Endothelial cell of umbilical vein (primary cell): Measurements from ENCODE around the gene CLINT1. TPM values are rescaled to one million over a fixed set of nuclear protein-coding genes. Genes with fewer than 3 reads are reported as not detected.

ENCODE experiments used
- BruUV-seq: library from RNA; stranded (reverse); fragments of 400-500 nt; replicated peaks from 2 replicates; lab custom pipeline; 2021; lab: Mats Ljungman, UMichigan
- CTCF ChIA-PET: fragments of 300-600, 350-600 bp; sonication (Branson Sonifier 250); formaldehyde crosslinking; loops from one replicate; lab custom pipeline; 2021; ENCODE audit warnings: antibody characterized with exemption, inconsistent platforms; lab: Charles Lee
- POLR2A ChIA-PET: fragments of 300-600, 350-600 bp; sonication (Branson Sonifier 250); formaldehyde crosslinking; loops from one replicate; lab custom pipeline; 2021; ENCODE audit warnings: antibody characterized with exemption, inconsistent platforms; lab: Charles Lee
- DNase-seq: peaks from one replicate; pipeline ENCODE4 v3.0.0-alpha.2; 2011; ENCODE audit warnings: low read depth, low spot score
- FAIRE-seq: peaks from 2 replicates; lab custom pipeline; 2011; peaks lifted over from hg19 to GRCh38; lab: Jason Lieb, UNC
- H2AFZ ChIP-seq: 2 replicates; pipeline ENCODE4 v1.6.0; 2012; ENCODE audit warnings: low read depth, low read length, control low read depth, inconsistent platforms
- H3K27ac ChIP-seq: 2 replicates; pipeline ENCODE4 v1.5.1; 2011; ENCODE audit warnings: low read depth, mild to moderate bottlenecking, control low read depth, low read length, moderate library complexity; ENCODE audit not compliant: insufficient read depth
- H3K27me3 ChIP-seq, 2 experiments: 2 replicates each; pipeline versions ENCODE4 v1.6.0 to v1.6.1; 2011; ENCODE audit warnings: low read length in 2 of 2, mixed read lengths in 1 of 2; ENCODE audit not compliant: control insufficient read depth in 2 of 2, insufficient read depth in 2 of 2
- H3K36me3 ChIP-seq, 2 experiments: 2 replicates in 1 of 2; 3 replicates in 1 of 2; pipeline ENCODE4 v1.5.1; 2011; ENCODE audit warnings: low read length in 2 of 2, mild to moderate bottlenecking in 1 of 2, moderate library complexity in 1 of 2; ENCODE audit not compliant: control insufficient read depth in 2 of 2, insufficient read depth in 2 of 2; ENCODE audit errors: extremely low read depth in 1 of 2
- H3K4me1 ChIP-seq: 3 replicates; pipeline ENCODE4 v1.5.1; 2011; ENCODE audit warnings: mild to moderate bottlenecking, low read length; ENCODE audit not compliant: control insufficient read depth, insufficient read depth; ENCODE audit errors: extremely low read depth
- H3K4me2 ChIP-seq: 2 replicates; pipeline ENCODE4 v1.6.1; 2011; ENCODE audit warnings: low read length, control low read depth, mixed read lengths; ENCODE audit not compliant: insufficient read depth
- H3K4me3 ChIP-seq, 3 experiments: fragments of 200-600 bp in 1 of 3; sonication (generic), shearing (Covaris generic) in 1 of 3; replicated peaks in 1 of 3; 2 replicates each; pipeline ENCODE4 v1.5.1; 2011 to 2016; ENCODE audit warnings: control low read depth in 3 of 3, low read length in 3 of 3, mild to moderate bottlenecking in 2 of 3, inconsistent platforms in 1 of 3, low read depth in 1 of 3, moderate library complexity in 1 of 3; ENCODE audit not compliant: insufficient read depth in 1 of 3
- H3K79me2 ChIP-seq: 2 replicates; pipeline ENCODE4 v1.6.0; 2012; ENCODE audit warnings: low read length, inconsistent platforms; ENCODE audit not compliant: control insufficient read depth, insufficient read depth
- H3K9ac ChIP-seq: replicated peaks from 2 replicates; pipeline ENCODE3; 2011; ENCODE audit warnings: low read length, control low read depth; ENCODE audit not compliant: insufficient read depth; ENCODE audit errors: extremely low read depth
- H3K9me1 ChIP-seq: replicated peaks from 3 replicates; pipeline ENCODE4 v1.6.0; 2011; ENCODE audit warnings: mild to moderate bottlenecking, low read length; ENCODE audit not compliant: control insufficient read depth, insufficient read depth; ENCODE audit errors: extremely low read depth
- H3K9me3 ChIP-seq: replicated peaks from 2 replicates; pipeline ENCODE4 v1.5.1; 2012; ENCODE audit warnings: low read length, inconsistent platforms; ENCODE audit not compliant: control insufficient read depth, insufficient read depth
- H4K20me1 ChIP-seq: replicated peaks from 2 replicates; pipeline ENCODE3; 2011; ENCODE audit warnings: mild to moderate bottlenecking, low read length; ENCODE audit not compliant: control insufficient read depth, insufficient read depth; ENCODE audit errors: extremely low read depth
- CTCF ChIP-seq, 2 donors: IDR thresholded peaks; 1 replicate in 1 of 2; 2 replicates in 1 of 2; pipeline ENCODE4 v1.5.1; 2011; ENCODE audit warnings: low read length in 2 of 2, mild to moderate bottlenecking in 2 of 2, moderate library complexity in 2 of 2, control low read depth in 1 of 2, inconsistent platforms in 1 of 2, low read depth in 1 of 2; ENCODE audit not compliant: insufficient read depth in 1 of 2; ENCODE audit errors: extremely low read depth in 1 of 2
- EZH2 ChIP-seq: IDR thresholded peaks from 2 replicates; pipeline ENCODE4 v1.6.1; 2012; ENCODE audit warnings: borderline replicate concordance, low read depth, mild to moderate bottlenecking, moderate library complexity, low read length, inconsistent platforms; ENCODE audit not compliant: severe bottlenecking
- FOS ChIP-seq: IDR thresholded peaks from 2 replicates; pipeline ENCODE4 v1.6.1; 2011; ENCODE audit warnings: mild to moderate bottlenecking, low read length, moderate library complexity, borderline replicate concordance; ENCODE audit not compliant: insufficient read depth
- GATA2 ChIP-seq: IDR thresholded peaks from 2 replicates; pipeline ENCODE4 v1.7.0; 2011; ENCODE audit warnings: low read depth, mild to moderate bottlenecking, moderate library complexity, mixed read lengths, low read length; ENCODE audit not compliant: insufficient read length, insufficient read depth
- JUN ChIP-seq: IDR thresholded peaks from 2 replicates; pipeline ENCODE4 v1.6.1; 2011; ENCODE audit warnings: borderline replicate concordance, low read depth; ENCODE audit not compliant: insufficient read length, insufficient read depth
- MAX ChIP-seq: IDR thresholded peaks from 2 replicates; pipeline ENCODE4 v1.6.1; 2011; ENCODE audit not compliant: insufficient read depth, insufficient read length
- MYC ChIP-seq: IDR thresholded peaks from one replicate; pipeline ENCODE4 v1.6.1; 2011; ENCODE audit warnings: mild to moderate bottlenecking, low read depth, low read length
- POLR2A ChIP-seq: IDR thresholded peaks from 2 replicates; pipeline ENCODE4 v1.6.1; 2012; ENCODE audit warnings: low read depth, mild to moderate bottlenecking, control low read depth, low read length
- dilution Hi-C: fragments of 300-500 bp; cut with MboI; formaldehyde crosslinking; loops from one replicate; pipeline ENCODE4 v1.15.0; 2019; ENCODE audit warnings: low sequenced_read_pairs; ENCODE audit not compliant: extremely low pct_ligation_motif_present
- intact Hi-C: fragments of 100-400 bp; cut with micrococcal nuclease; formaldehyde crosslinking; loops from one replicate; pipeline ENCODE4 v1.10.0; 2022
- polyA plus RNA-seq, 4 experiments: library from polyadenylated mRNA; depleted of rRNA in 3 of 4; stranded (reverse) in 3 of 4; unstranded in 1 of 4; fragments of >200 nt; gene quantifications; 2 replicates each; pipeline versions ENCODE4 v1.2.1 to v1.2.3, GENCODE V29; 2011 to 2012; ENCODE audit warnings: missing spikeins in 1 of 4
- total RNA-seq: library from RNA; stranded (reverse); gene quantifications from 2 replicates; pipeline ENCODE4 v1.2.3, GENCODE V29; 2021

CLINT1 gene
- total and polyA plus RNA-seq, 2 donors (not counting 3 experiments of a cell fraction or from before 2014, with no cell fraction given): 76.6 to 158 TPM

GRCh38 chr5:157741131-157741530, 117.8 kb downstream of the CLINT1 start:
- ChIA-PET CTCF (interaction anchor here (1.2 to 2.8 kb wide), 3 partner anchors 22 to 413 kb away, joined by 3 to 15 read pairs (median 3); no protein-coding TSS in a partner anchor), POLR2A (interaction anchor here (0.6 kb wide), 2 partner anchors 212 to 428 kb away, joined by 3 to 7 read pairs; no protein-coding TSS in a partner anchor)
- no peak overlapping the region for H3K27ac ChIP-seq
- BruUV-seq: no TSS peak
- dilution Hi-C loops (no loop called here), intact Hi-C loops (loop anchor here (5.0 kb wide), 1 partner anchor 489 kb away; no protein-coding TSS in a partner anchor)
- H3K79me2 ChIP-seq: peaks cover 10% of the 10 kb centered on the region
- H3K36me3 ChIP-seq: no peaks in the 10 kb centered on the region
- no peaks in the 10 kb centered on the region for H3K9me1 ChIP-seq
- H3K4me2 ChIP-seq: no peak overlapping the region
- TF ChIP-seq POLR2A: no peak
- no peak for TF ChIP-seq MAX
- TF ChIP-seq JUN: no peak
- TF ChIP-seq GATA2: no peak
- TF ChIP-seq EZH2: no peak
- TF ChIP-seq FOS: no peak
- H4K20me1 ChIP-seq: no peaks in the 10 kb centered on the region
- FAIRE-seq: no peak
- H3K4me1 ChIP-seq: peaks cover 14% of the 10 kb centered on the region
- H2AFZ ChIP-seq: no peak overlapping the region
- H3K4me3 ChIP-seq: no peak overlapping the region
- no peak for DNase-seq
- H3K9ac ChIP-seq: no peak overlapping the region
- no peaks in the 10 kb centered on the region for H3K9me3 ChIP-seq
- H3K27me3 ChIP-seq: no peaks in the 10 kb centered on the region

GRCh38 chr5:157740229-157740610, 118.7 kb downstream of the CLINT1 start:
- FAIRE-seq (peak; percentile 38), DNase-seq (no peak)
- H2AFZ ChIP-seq: no peak overlapping the region
- ChIA-PET POLR2A (no interaction called here), CTCF (interaction anchor here (0.7 kb wide), 1 partner anchor 386 kb away, joined by 3 read pairs; no protein-coding TSS in a partner anchor)
- no peaks in the 10 kb centered on the region for H3K9me3 ChIP-seq
- no peaks in the 10 kb centered on the region for H4K20me1 ChIP-seq
- no peak for TF ChIP-seq MYC
- no peak for TF ChIP-seq FOS
- no peak for TF ChIP-seq EZH2
- no peak for TF ChIP-seq JUN
- peak; percentile 34 to 47 for TF ChIP-seq CTCF (IDR thresholded peaks at IDR 0.05; ENCODE audit: extremely low read depth in 1 of 2, insufficient read depth in 1 of 2, low read depth in 1 of 2, low read length in 2 of 2)
- no peak overlapping the region for H3K9ac ChIP-seq
- no peak overlapping the region for H3K27ac ChIP-seq
- H3K27me3 ChIP-seq: no peaks in the 10 kb centered on the region
- peaks cover 12% of the 10 kb centered on the region for H3K4me1 ChIP-seq
- dilution Hi-C loops (no loop called here), intact Hi-C loops (loop anchor here (5.0 kb wide), 1 partner anchor 488 kb away; no protein-coding TSS in a partner anchor)
- no peaks in the 10 kb centered on the region for H3K36me3 ChIP-seq
- no peaks in the 10 kb centered on the region for H3K9me1 ChIP-seq
- no peak overlapping the region for H3K4me3 ChIP-seq
- no TSS peak for BruUV-seq
- H3K4me2 ChIP-seq: no peak overlapping the region
- H3K79me2 ChIP-seq: peaks cover 9% of the 10 kb centered on the region
